HG03097 (cell line): Measurements from ENCODE around the gene CNIH3.
"Not testable (repeated sequence)": the region's sequence is repeated elsewhere in the genome, so short reads cannot be mapped to it uniquely, and the experiment has no call there.

ENCODE experiments used
- ATAC-seq: cut with Tn5 transposase; IDR thresholded peaks from one replicate; pipeline ENCODE4 v1.9.1; 2021; ENCODE audit not compliant: unreplicated experiment, low FRiP score

Gene CNIH3

GRCh38 chr1:224683936-224684335 is 67.8 kb downstream of the CNIH3 start:
- no peak for ATAC-seq

- no peak for ATAC-seq
Observed at GRCh38 chr1:224684979-224685425, 68.9 kb downstream of the CNIH3 start.

- ATAC-seq, result not testable (repeated sequence)
Observed at GRCh38 chr1:224686140-224686539, 70.0 kb downstream of the CNIH3 start.

- ATAC-seq, result no peak
Observed at GRCh38 chr1:224687465-224687864, 71.3 kb downstream of the CNIH3 start.

GRCh38 chr1:224689374-224689773 is 73.3 kb downstream of the CNIH3 start:
- ATAC-seq, result no peak

GRCh38 chr1:224690576-224690975 is 74.5 kb downstream of the CNIH3 start:
- ATAC-seq, result no peak

- no peak for ATAC-seq
Observed at GRCh38 chr1:224691148-224691925, 75.2 kb downstream of the CNIH3 start.

- ATAC-seq, result no peak
Observed at GRCh38 chr1:224694969-224695368, 78.9 kb downstream of the CNIH3 start.

GRCh38 chr1:224696021-224696420 is 79.9 kb downstream of the CNIH3 start:
- no peak for ATAC-seq

- no peak for ATAC-seq
Observed at GRCh38 chr1:224696891-224697765, 81.0 kb downstream of the CNIH3 start.

- ATAC-seq, result no peak
Observed at GRCh38 chr1:224698015-224698451, 81.9 kb downstream of the CNIH3 start.

- ATAC-seq, result no peak
Observed at GRCh38 chr1:224700918-224701531, 84.9 kb downstream of the CNIH3 start.

GRCh38 chr1:224703702-224704101 is 87.6 kb downstream of the CNIH3 start:
- ATAC-seq, result no peak

- no peak for ATAC-seq
Observed at GRCh38 chr1:224704107-224704735, 88.1 kb downstream of the CNIH3 start.

GRCh38 chr1:224705578-224705977 is 89.5 kb downstream of the CNIH3 start:
- no peak for ATAC-seq

GRCh38 chr1:224707843-224708725 is 92.0 kb downstream of the CNIH3 start:
- ATAC-seq, result no peak

- ATAC-seq, result no peak
Observed at GRCh38 chr1:224710196-224710595, 94.1 kb downstream of the CNIH3 start.

GRCh38 chr1:224711231-224711756 is 95.2 kb downstream of the CNIH3 start:
- not testable (repeated sequence) for ATAC-seq

- ATAC-seq, result no peak
Observed at GRCh38 chr1:224711876-224712275, 95.8 kb downstream of the CNIH3 start.
